Stomach (tissue), 4 donors: Measurements from ENCODE around the gene NPL.

Source experiments
- EP300 ChIP-seq: sonication (generic); formaldehyde crosslinking; IDR thresholded peaks from one replicate; pipeline ENCODE4 v1.6.1; 2017; ENCODE audit warnings: antibody characterized with exemption
- POLR2A ChIP-seq, 4 donors: fragments of 450-650 bp; IDR thresholded peaks; one replicate each; pipeline ENCODE4 v1.6.1; 2016; ENCODE audit warnings: antibody characterized with exemption in 4 of 4, control low read depth in 2 of 4, mild to moderate bottlenecking in 1 of 4, moderate library complexity in 1 of 4
- POLR2AphosphoS5 ChIP-seq, 3 donors: sonication (generic); formaldehyde crosslinking; IDR thresholded peaks; one replicate each; pipeline ENCODE4 v1.6.1; 2016; ENCODE audit warnings: antibody characterized with exemption in 3 of 3
- TF ChIP-seq, protein P1 (sequence below), 7 experiments: fragments of 450-650 bp in 4 of 7; fragments of 200-600 bp in 3 of 7; sonication (generic) in 3 of 7; IDR thresholded peaks; one replicate each; pipeline ENCODE4 v1.5.1; 2016 to 2019; ENCODE audit warnings: antibody characterized with exemption in 7 of 7, control low read depth in 2 of 7, mild to moderate bottlenecking in 1 of 7

DNA sequence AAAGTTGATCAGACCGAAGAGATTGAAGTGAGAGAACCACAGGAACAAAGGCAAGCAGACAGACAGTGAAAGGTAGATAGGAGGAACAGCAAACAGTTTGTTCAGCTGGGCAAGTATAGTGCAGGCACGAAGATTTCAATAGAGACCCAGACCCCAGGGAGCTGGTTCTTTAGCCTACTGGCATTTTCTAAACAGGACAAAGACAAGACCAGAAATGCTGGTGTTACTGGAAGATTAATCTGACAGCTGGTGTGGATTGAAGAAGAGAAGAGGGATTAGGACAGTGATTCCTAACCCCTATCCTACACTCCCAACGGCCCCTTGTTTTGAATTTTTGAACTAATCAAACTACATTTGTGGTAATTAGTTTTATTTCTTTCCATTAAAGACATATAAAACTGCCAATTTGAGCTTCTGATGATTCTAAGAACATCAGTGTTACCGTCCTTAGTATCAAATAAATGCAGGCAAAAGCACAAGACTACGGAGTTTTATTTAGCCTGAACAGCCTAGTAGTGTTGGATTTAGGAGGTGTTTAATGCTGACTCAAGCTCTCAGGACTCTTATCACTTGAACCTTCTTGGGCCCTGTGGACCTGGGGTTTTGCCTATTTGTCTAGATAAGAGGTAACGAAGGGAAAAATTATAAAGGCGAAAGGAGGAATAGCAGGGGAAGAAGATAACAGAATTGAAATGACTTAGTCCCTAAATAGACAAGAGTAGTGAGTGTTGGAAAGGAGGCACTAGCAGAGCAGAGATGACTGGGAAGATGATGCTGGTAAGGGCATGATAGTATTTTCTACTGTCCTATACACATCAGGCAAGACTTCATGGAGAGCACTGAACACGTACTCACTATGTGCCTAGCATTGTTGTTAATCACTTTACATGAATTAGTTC lies 2.0 kb downstream of the NPL start:
- TF ChIP-seq, protein P1, sequence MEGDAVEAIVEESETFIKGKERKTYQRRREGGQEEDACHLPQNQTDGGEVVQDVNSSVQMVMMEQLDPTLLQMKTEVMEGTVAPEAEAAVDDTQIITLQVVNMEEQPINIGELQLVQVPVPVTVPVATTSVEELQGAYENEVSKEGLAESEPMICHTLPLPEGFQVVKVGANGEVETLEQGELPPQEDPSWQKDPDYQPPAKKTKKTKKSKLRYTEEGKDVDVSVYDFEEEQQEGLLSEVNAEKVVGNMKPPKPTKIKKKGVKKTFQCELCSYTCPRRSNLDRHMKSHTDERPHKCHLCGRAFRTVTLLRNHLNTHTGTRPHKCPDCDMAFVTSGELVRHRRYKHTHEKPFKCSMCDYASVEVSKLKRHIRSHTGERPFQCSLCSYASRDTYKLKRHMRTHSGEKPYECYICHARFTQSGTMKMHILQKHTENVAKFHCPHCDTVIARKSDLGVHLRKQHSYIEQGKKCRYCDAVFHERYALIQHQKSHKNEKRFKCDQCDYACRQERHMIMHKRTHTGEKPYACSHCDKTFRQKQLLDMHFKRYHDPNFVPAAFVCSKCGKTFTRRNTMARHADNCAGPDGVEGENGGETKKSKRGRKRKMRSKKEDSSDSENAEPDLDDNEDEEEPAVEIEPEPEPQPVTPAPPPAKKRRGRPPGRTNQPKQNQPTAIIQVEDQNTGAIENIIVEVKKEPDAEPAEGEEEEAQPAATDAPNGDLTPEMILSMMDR (IDR thresholded peaks at IDR 0.05), result no peak
- TF ChIP-seq POLR2AphosphoS5 (IDR thresholded peaks at IDR 0.05) (no peak), POLR2A (IDR thresholded peaks at IDR 0.05) (no peak), EP300 (no peak)
